Glomerular visceral epithelial cell (primary cell): Measurements from ENCODE around the gene DNPH1.

Source experiments
- DNase-seq: peaks from one replicate; pipeline ENCODE4 v3.0.0-alpha.2; 2016; ENCODE audit errors: extremely low spot score

The DNPH1 gene

DNA sequence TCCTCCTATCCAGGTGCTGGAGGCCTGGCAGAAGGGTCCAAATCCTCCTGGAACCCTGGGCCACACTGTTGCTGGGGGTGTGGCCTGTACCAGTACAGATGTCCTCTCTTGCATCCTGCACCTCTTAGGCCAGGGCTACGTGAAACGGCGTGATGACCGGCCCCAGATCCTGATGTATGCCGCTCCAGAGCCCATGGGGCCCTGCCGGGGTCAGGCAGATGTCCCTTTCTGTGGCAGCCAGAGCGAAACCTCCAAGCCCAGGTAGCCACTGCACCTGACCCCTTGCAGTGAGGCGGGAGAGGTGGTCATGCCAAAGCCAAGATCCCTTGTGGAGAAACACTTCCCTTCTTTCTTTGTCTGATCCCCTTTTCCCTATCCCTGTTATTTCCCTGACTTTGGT lies 14.2 kb downstream of the DNPH1 start:
- no peak for DNase-seq

DNA sequence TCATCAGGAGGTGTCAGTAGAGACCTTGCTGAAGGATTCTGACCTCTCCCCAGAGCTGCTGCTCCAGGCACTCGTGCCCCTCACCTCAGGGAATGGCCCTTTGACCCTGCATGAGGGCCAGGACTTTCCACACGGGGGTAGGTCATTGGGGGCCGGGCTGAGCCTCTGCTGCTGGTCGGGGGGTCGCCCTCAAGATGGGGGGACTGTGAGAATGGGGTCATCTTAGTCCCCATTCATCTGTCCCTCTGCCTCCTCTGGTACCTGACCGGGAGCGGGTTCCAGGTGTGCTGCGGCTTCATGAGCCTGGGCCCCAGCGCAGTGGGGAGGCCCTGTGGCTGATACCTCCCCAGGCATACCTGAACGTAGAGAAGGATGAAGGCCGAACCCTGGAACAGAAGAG lies 15.8 kb downstream of the DNPH1 start:
- DNase-seq: no peak

DNA sequence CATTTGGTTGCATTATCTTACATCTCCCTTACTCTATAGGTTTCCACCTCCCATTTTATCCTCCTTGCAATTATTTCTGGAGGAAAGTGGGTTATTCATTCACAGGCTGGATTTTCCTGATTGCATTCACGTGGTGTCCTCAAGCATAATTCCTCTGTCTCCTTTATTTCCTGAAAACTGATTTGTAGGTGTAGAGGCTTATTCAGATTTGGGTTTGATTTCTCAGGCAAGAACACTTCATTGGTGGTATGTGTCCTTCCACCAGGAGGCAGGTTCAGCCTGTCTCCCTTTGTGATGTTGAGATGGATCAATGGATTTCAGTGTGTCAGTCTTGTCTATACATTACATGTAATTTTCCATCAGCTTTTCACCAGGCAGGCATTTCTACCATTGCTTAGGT lies 17.3 kb downstream of the DNPH1 start:
- DNase-seq: no peak

DNA sequence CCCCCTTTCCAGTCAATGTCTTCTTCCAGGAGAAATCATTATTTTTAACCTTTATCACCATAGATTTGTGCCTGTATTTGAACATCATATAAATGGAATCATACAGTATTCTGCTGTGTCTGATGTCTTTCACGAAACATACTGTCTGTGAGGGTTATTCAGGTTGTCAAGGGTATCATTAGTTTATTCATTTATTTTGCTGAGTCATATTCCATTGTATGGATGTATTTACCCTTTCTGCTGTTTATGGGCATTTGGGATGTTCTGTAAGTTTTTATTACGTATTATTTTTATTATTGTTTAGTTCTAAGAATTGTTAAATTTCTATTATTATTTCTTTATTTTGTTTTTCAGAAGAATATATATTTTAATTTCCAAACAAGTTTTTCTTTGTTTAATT lies 22.0 kb downstream of the DNPH1 start:
- no peak for DNase-seq

DNA sequence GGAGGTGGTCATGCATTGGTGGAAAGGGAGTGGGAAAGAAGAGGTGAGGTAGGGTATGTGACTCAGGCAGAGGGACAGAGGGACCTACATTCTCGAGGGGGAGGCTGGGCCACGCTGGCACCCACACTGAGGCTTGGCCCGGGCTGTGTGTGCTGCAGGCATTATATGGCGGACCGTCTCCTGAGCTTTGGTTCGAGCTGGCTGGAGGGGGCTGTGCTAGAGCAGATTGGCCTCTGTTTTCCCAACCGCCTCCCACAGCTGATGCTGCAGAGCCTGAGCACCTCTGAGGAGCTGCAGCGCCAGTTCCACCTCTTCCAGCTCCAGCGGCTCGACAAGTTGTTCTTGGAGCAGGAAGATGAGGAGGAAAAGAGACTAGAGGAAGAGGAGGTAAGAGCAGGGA lies 23.4 kb downstream of the DNPH1 start:
- no peak for DNase-seq

DNA sequence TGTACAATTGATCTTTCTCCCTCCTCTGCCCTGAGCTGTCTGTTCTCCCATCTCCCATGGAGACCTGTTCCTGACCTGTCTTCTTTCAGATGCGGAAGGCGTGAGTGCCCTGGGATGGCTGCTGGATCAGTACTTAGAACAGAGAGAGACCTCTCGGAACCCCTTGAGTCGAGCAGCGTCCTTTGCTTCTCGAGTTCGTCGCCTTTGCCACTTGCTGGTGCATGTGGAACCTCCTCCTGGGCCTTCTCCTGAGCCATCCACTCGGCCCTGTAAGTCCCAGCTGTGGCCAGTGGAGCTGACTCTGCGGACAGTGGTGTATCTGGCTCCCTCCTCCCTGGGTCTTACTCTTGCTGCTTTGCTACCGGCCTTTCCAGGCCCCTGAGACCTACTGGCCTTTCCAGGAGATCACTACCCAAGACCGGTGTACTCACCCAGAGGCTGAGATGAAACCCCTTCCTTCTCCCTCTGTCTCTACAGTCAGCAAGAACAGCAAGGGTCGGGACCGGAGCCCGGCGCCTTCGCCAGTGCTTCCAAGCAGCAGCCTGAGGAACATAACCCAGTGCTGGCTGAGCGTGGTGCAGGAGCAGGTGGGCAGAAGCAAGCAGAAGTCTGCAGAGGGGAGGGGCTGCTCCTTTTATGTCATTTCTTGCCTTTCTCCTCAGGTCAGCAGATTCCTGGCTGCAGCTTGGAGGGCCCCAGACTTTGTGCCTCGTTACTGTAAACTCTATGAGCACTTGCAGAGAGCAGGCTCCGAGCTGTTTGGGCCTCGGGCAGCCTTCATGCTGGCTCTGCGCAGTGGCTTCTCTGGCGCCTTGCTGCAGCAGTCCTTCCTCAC lies 24.8 kb downstream of the DNPH1 start:
- no peak for DNase-seq

DNA sequence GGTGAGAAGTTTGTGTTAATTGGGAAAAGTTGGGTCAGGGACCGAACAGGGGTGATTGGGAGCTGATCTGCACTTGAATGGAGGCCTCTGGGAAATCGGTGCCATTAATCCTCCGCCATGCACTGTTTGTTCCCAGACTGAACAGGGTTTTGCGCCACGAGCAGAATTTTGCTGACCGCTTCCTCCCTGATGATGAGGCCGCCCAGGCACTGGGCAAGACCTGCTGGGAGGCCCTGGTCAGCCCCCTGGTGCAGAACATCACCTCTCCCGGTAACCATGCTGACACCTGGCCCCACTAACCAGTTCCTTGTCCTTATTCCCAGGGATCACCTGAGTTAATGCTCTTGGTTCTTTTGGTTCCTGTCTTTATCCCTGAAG lies 25.6 kb downstream of the DNPH1 start:
- no peak for DNase-seq

DNA sequence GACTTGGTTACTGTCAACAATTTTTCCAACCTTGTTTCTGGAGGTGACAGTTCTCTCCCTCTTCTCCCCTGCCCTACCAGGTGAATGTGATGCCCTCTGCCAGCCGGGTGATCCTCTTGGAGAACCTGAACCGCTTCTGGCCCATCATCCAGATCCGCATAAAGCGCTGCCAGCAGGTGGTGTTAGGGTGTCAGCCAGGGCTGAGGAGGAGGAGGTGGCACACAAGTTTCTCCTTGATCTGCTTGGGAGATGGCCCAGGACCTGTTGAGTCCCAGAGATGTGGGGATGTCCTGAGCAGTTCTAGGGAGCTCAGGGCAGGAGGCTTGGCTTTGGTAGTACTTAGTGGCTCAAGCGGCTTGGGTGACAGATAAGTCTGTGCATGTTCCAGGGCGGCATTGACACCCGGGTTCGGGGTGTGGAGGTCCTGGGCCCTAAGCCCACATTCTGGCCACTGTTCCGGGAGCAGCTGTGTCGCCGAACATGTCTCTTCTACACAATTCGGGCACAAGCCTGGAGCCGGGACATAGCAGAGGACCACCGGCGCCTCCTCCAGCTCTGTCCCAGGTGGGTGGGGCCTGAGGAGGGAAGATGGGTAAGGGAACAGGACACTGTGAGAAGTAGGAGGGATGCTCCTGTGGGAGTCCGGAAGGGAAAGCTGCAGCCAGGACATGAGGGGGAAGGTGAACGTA lies 26.1 kb downstream of the DNPH1 start:
- DNase-seq: no peak

DNA sequence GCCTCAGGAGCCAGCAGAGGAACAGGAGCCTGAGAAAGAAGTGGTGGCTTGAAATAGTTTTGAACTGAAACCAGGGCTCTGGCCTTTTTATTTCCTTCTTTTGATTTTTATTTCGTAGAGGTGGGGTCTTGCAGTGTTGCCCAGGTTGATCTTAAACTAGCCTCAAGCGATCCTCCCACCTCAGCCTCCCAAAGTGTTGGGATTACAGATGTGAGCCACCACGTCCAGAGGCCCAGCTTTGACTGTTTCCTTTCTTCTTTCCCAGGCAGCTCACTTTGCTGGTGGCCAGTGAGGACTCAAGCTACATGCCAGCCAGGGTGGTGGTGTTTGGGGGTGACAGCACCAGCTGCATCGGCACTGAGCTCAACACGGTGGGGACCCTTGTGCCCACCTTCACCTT lies 26.8 kb downstream of the DNPH1 start:
- DNase-seq: no peak

DNA sequence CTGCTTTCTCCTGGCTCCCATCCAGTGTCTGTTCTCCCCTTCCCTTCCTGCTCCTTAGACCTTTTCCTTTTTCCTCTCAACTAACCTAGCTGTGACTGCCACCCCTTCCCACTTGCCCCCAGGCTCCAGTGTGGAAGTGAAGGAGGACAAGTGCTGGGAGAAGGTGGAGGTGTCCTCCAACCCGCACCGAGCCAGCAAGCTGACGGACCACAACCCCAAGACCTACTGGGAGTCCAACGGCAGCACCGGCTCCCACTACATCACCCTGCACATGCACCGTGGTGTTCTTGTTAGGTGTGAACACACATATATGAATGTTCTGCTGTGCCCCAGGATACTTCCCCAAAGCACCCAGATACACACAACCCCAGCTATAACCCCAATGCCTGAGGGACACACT lies 28.7 kb downstream of the DNPH1 start:
- no peak for DNase-seq

DNA sequence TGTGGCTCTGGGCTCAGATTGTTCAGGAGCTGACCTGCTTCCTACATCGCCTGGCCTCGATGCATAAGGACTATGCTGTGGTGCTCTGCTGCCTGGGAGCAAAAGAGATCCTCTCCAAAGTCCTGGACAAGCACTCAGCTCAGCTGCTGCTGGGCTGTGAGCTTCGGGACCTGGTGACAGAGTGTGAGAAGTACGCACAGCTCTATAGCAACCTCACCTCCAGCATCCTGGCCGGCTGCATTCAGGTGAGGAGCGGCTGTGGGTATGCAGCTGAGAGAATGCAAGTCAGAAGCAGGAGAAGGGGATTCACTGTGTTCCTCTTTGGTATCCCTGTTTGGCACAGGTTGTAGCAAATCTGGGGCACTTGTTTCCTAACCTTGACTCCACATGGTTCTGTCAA lies 29.4 kb downstream of the DNPH1 start:
- DNase-seq: no peak

DNA sequence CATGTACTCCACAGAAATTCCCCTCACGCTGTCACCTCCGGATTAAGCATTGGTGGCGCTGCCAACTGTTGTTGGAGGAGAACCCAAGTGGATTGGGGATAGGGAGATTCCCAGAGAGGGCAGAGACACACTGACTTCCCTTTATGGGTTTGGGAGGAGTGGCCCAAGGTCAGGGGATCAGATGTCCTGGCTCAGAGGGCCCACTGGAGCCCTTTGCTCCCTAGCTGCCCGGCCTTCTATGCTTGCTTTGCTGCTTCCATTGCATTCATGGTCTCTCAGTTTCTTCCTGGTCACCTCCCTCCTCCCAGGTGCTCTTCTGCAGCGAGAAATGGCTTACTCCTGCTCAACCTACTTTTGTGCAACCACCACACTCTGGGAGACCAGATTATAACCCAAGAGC lies 32.9 kb downstream of the DNPH1 start:
- DNase-seq: no peak

DNA sequence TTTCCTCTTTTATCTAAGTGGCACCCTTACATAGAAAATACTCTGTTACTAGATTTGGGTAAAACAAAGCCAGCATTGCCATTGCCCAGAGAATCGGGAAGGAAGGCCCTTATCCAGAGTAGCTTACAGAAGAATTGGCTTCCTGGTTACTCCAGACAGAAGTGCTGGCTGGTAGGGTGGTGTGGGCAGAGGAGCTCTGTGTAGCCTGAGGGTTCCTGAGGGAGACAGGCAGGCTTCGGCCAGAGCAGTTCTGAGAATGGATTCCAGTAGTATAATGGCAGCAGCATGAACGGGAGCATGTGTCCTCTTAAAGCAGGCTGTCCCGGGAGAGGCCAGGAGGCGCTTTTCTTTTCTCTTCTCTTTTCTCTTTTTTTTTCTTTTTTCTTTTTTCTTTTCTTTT lies 35.4 kb downstream of the DNPH1 start:
- no peak for DNase-seq

DNA sequence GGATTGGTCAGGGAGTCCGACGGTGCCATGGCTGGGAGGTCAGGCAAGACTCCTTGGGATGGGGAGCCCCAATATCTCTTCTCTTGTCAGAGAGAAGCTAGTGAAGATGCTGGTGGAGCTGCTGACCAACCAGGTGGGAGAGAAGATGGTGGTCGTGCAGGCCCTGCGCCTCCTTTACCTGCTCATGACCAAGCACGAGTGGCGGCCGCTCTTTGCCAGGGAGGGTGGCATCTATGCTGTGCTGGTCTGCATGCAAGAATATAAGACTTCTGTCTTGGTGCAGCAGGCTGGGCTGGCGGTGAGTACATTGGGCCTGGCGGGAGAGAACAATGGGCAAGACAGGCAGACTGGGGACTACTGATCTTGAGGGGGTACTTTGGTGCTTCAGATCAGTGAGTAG lies 36.4 kb downstream of the DNPH1 start:
- no peak for DNase-seq

DNA sequence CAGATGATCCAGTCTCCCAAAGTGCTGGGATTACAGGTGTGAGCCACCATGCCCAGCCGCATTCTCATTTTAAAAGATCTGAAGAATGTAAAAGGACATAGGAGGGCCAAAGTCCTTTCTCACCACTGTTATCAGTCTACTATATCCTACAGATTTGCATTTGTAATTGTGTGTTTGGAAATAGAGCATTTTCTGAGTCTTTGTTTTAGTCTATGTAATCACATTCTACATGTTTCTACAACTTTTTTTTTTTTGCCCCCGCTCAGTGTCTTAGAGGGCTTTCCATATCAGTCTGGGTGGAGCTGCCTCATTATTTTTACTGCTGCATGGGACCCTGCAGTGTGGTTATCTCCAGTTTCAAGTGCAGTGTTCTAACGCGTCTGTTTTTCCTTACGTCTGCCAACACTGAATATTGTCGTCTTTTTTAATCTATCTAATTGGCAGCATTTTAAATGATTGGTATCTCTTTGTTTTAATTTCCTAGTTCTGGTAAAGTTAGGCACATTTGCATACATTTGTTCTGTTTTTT lies 39.4 kb downstream of the DNPH1 start:
- DNase-seq: no peak

DNA sequence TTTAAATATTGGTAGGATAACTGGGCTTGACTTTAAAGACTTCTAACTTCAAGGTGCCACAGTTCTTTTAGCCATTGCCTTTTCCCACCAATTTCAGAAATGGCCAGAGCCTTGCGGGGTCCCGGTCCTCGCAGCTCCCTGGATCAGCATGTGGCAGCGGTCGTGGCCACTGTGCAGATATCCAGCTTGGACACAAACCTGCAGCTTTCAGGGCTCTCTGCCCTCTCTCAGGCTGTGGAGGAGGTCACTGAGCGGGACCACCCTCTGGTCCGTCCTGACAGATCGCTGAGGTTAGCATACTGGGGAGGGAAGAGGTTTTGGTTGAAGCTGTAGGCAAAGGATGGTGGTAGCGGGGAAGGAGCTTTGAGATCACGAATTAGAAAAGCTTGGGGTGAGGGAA lies 40.9 kb downstream of the DNPH1 start:
- DNase-seq: no peak

DNA sequence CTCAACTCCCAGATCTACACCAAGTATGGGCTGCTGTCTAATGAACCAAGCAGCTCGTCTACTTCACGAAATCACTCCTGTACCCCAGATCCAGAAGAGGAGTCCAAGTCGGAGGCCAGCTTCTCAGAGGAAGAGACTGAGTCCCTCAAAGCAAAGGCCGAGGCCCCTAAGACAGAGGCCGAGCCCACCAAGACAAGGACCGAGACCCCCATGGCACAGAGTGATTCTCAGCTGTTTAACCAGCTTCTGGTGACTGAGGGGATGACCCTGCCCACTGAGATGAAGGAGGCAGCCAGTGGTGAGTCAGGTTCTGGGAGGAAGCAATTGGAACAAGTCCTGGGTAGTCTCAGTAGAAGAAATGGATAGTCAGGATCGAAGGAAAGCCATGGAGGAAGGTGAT lies 41.5 kb downstream of the DNPH1 start:
- no peak for DNase-seq

DNA sequence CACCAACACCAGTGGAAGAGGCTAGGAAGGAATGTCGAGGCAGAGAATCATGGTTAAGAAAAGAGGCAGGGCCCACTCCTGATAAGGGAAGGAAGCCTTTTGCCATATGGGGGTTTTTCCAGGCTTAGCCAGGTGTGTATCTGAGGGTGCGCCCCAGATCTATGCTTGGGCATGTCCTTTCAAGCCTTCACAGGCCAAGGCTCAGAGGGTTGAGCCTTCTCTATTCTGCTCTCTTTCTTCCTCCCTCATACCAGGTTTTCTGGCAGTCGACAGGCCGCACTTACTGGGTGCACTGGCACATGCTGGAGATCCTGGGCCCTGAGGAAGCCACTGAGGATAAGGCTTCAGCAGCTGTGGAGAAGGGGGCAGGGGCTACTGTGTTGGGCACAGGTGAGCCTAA lies 42.6 kb downstream of the DNPH1 start:
- DNase-seq: no peak

DNA sequence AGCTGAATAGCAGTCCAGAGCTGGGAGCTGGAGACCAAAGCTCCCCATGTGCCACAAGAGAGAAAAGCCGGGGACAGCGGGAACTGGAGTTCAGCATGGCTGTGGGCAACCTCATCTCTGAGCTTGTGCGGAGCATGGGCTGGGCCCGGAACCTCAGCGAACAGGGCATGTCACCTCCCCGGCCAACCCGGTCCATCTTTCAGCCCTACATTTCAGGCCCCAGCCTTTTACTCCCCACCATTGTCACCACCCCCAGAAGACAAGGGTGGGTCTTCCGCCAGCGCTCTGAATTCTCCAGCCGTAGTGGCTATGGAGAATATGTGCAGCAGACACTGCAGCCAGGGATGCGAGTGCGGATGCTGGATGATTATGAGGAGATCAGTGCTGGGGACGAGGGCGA lies 43.3 kb downstream of the DNPH1 start:
- no peak for DNase-seq

DNA sequence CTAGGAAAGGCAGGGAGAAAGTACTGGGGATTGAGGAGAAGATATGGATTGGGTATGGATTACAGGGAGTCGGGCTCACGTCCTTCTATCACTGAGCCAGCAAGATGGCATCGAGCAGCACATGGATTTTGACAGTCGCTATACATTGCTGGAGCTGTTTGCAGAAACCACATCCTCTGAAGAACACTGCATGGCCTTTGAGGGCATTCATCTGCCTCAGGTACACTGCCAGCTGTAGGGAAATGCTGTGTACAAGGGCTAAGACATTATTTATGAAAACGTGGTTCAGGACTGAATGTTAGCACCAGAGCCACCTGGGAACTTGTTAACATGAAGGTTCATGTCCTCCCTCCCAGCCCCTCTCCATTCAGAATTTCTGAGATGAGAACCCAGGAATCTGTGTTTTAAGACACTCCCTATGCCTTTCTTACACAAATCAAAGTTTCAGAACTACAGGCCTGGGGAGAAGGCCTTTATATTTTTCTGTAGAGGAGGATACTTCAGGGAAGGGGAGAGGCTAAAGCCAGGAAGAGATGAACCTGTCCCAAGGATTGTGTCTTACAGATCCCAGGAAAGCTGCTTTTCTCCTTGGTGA lies 43.8 kb downstream of the DNPH1 start:
- no peak for DNase-seq

DNA sequence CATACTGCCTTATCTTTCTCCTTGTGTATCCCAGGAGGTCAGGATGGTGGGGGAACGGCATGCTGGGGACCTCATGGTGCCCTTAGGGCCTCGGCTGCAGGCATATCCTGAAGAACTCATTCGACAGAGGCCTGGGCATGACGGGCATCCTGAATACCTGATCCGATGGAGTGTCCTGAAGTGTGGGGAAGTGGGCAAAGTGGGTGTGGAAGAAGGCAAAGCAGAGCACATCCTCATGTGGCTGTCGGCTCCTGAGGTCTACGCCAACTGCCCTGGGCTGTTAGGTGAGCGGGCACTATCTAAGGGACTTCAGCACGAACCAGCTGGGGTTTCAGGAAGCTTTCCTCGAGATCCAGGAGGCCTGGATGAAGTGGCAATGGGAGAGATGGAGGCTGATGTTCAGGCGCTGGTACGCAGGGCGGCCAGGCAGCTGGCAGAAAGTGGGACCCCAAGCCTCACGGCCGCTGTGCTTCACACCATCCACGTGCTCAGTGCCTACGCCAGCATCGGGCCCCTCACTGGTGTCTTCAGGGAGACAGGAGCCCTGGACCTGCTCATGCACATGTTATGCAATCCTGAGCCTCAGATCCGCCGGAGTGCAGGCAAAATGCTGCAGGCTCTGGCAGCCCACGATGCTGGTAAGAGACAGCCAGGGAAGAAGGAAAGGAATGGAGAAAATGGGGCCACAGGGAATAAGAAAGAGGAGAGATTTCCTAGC lies 44.9 kb downstream of the DNPH1 start:
- DNase-seq: no peak

DNA sequence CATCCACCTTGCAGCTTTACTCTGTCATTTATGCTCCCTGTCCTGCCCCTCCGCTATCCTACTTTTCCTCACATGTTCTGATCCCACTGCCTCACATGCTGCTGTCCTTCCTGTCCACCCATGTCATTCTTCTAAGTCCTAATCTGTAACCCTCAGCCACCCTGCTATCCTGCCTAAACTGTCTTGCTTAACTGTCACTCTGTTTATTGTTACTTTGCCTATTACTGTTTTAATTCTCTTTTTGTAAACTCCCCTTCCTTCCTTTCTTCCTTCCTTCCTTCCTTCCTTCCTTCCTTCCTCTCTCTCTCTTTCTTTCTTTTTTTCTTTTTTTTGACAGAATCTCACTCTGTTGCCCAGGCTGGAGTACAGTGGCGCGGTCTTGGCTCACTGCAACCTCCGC lies 45.8 kb downstream of the DNPH1 start:
- DNase-seq: no peak
